AG09309 (cell line): ENCODE results near the gene KNSTRN.

ENCODE experiments used
- DNase-seq: peaks from one replicate; pipeline ENCODE4 v3.0.0-alpha.2; 2010; ENCODE audit warnings: low read depth
- H3K4me3 ChIP-seq: 2 replicates; pipeline ENCODE4 v1.5.1; 2011; ENCODE audit warnings: mild to moderate bottlenecking, low read depth, low read length, moderate library complexity; ENCODE audit not compliant: control insufficient read depth
- CTCF ChIP-seq: IDR thresholded peaks from 2 replicates; pipeline ENCODE4 v1.5.1; 2011; ENCODE audit warnings: mild to moderate bottlenecking, low read depth, low read length, inconsistent platforms; ENCODE audit not compliant: insufficient read depth, control insufficient read depth; ENCODE audit errors: missing control alignments

The KNSTRN gene

GRCh38 chr15:40337597-40337996 is 44.9 kb upstream of the KNSTRN start:
- no peak for TF ChIP-seq CTCF
- no peak for DNase-seq
- H3K4me3 ChIP-seq = no peak overlapping the region

- DNase-seq = no peak
- TF ChIP-seq CTCF = peak; percentile 62
- H3K4me3 ChIP-seq = no peak overlapping the region
These were observed 44.4 kb upstream of the KNSTRN start for GRCh38 chr15:40338041-40338657.

- peak; percentile 42 for DNase-seq
- no peak for TF ChIP-seq CTCF
- no peak overlapping the region for H3K4me3 ChIP-seq
These were observed 43.5 kb upstream of the KNSTRN start for GRCh38 chr15:40338921-40339620.

GRCh38 chr15:40339621-40339945 is 42.9 kb upstream of the KNSTRN start:
- TF ChIP-seq CTCF = no peak
- no peak overlapping the region for H3K4me3 ChIP-seq

GRCh38 chr15:40340038-40340739 is 42.3 kb upstream of the KNSTRN start:
- DNase-seq = no peak
- TF ChIP-seq CTCF = no peak
- H3K4me3 ChIP-seq = peak overlapping the region; percentile 31

More at GRCh38 chr15:40339621-40339945, 42.9 kb upstream of the KNSTRN start:
- DNase-seq = no peak

GRCh38 chr15:40340740-40341400 is 41.7 kb upstream of the KNSTRN start, which contains the start of gene CCDC9B:
Gene CCDC9B (minus strand): TSS chr15:40340939. CDS start chr15:40340819, 120 bp downstream.
- peak within 1 kb of the TSS; percentile 31 for H3K4me3 ChIP-seq
- DNase-seq = peak; percentile 46
- no peak for TF ChIP-seq CTCF
